Fibroblast of the aortic adventitia (primary cell): ENCODE results near the gene CFL1. TPM values are rescaled to one million over a fixed set of nuclear protein-coding genes. Genes with fewer than 3 reads are reported as not detected.

ENCODE experiments used
- DNase-seq: peaks from one replicate; pipeline ENCODE4 v3.0.0-alpha.2; 2010; ENCODE audit warnings: low read depth
- H3K4me3 ChIP-seq: 2 replicates; pipeline ENCODE4 v1.5.1; 2011; ENCODE audit warnings: low read depth, mild to moderate bottlenecking, control low read depth, low read length, moderate library complexity
- CTCF ChIP-seq: IDR thresholded peaks from 2 replicates; pipeline ENCODE4 v1.5.1; 2011; ENCODE audit warnings: mild to moderate bottlenecking, low read length, control low read depth, inconsistent platforms; ENCODE audit not compliant: insufficient read depth
- total RNA-seq: library from RNA; depleted of rRNA; stranded (reverse); fragments of >200 nt; gene quantifications from 2 replicates; pipeline ENCODE4 v1.2.3, GENCODE V29; 2012; ENCODE audit warnings: low replicate concordance

The CFL1 gene
- total RNA-seq, 1 donor = 713 TPM

- no peak overlapping the region for H3K4me3 ChIP-seq
- no peak for DNase-seq
- no peak for TF ChIP-seq CTCF
These were observed 5.2 kb upstream of the CFL1 start for GRCh38 chr11:65862941-65863888.

GRCh38 chr11:65862191-65862735 is 4.3 kb upstream of the CFL1 start:
- no peak for DNase-seq
- H3K4me3 ChIP-seq = peak overlapping the region; percentile 93
- TF ChIP-seq CTCF = no peak

- H3K4me3 ChIP-seq = peak overlapping the region; percentile 93
- no peak for DNase-seq
- TF ChIP-seq CTCF = no peak
These were observed 3.7 kb upstream of the CFL1 start for GRCh38 chr11:65861533-65862183.

DNA sequence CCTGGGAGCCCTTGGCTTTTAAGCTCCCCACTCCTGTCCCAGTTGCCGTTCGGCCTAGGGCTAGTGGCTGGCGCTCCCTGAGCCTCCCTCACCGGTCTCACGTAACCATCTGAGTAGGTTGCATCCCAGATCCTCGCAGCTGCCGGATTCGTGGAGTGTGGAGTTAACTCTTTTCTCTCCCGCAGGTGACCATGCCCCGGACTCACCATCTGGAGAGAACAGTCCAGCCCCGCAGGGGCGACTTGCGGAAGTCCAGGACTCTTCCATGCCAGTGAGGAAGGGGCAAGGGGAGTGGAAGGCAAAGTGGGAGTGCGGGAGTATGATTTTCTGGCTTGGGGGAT is 3.2 kb upstream of the CFL1 start:
- no peak for DNase-seq
- peak overlapping the region; percentile 93 for H3K4me3 ChIP-seq
- no peak for TF ChIP-seq CTCF

DNA sequence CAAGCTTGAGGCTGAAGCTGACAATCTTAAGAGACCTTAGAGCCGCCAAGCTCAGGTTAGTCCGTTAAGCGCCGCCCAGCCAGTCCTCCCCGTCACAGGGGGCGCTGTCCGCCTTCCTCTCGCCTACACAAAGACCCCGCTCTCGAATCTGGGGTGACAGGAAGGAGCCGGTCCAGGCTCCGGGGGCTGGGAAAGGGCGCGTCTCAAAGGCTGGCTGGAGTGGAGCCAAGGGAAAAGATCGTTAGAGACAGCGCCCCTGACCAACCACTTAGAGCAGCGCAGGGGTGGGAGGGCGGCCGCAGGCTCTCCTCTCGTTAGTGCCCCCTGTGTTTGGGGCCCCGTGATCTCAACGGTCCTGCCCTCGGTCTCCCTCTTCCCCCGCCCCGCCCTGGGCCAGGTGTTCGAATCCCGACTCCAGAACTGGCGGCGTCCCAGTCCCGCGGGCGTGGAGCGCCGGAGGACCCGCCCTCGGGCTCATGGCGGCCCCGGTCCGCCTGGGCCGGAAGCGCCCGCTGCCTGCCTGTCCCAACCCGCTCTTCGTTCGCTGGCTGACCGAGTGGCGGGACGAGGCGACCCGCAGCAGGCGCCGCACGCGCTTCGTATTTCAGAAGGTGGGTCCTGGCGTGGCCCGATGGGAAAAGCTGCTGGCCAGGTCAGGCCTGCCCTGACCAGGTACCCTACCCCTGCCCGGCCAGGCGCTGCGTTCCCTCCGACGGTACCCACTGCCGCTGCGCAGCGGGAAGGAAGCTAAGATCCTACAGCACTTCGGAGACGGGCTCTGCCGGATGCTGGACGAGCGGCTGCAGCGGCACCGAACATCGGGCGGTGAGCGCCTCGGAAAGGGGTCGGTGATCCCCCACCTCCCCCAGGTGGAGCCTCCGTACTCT is 2.5 kb upstream of the CFL1 start, which contains the start of gene MUS81:
TSS of gene MUS81 (plus strand) at position 156 of the 887 bp plus-strand sequence. CDS start at position 477, 321 bp downstream.
- peak within 1 kb of the TSS; percentile 93 for H3K4me3 ChIP-seq
- peak; percentile 80 for TF ChIP-seq CTCF
- DNase-seq = peak; percentile 98

DNA sequence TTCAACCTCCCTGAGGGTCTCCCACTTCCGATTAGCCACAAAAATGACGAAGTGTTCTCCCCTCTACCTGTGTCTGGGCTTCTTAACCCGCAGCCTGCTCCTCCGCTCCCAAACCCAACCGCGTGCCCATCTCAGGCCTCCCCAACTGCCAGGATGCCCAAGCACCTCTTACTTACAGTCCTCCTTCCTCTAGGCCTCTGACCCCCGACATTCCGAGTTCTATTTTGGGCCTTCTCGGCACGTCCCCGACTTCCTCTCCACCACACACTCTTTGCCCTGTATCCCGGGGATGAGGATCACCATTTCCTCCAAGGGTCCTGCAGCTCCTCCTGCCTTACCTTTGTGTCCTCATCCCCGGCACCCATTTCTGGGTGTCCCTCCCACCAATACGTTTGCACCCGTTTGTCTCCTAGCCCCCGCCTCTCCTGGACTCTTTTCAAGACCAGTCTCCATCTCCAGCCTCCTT is 1.9 kb upstream of the CFL1 start:
- DNase-seq = no peak
- TF ChIP-seq CTCF = no peak
- peak overlapping the region; percentile 93 for H3K4me3 ChIP-seq
